ENCODE measurements around the gene GDPD5.
A peak's percentile ranks its signal among the peaks of the same experiment; 100 is the strongest.

Gene GDPD5

GRCh38 chr11:75534259-75535069 is 8.7 kb upstream of the GDPD5 start:
- peak; percentile 96 for DNase-seq

- DNase-seq: peak; percentile 62
Observed at GRCh38 chr11:75533896-75534258, 8.1 kb upstream of the GDPD5 start.

GRCh38 chr11:75532200-75533048 is 6.7 kb upstream of the GDPD5 start:
- peak; percentile 92 for DNase-seq

- DNase-seq: no peak
Observed at GRCh38 chr11:75531325-75531724, 5.6 kb upstream of the GDPD5 start.

- DNase-seq: no peak
Observed at GRCh38 chr11:75530577-75530976, 4.8 kb upstream of the GDPD5 start.

GRCh38 chr11:75527938-75528735 is 2.4 kb upstream of the GDPD5 start:
- no peak for DNase-seq

GRCh38 chr11:75527130-75527529 is 1.4 kb upstream of the GDPD5 start:
- no peak for DNase-seq

GRCh38 chr11:75526192-75526541 is 426 bp upstream of the GDPD5 start:
- DNase-seq: no peak

GRCh38 chr11:75524665-75525432 is 892 bp downstream of the GDPD5 start:
- DNase-seq: no peak

GRCh38 chr11:75523811-75524664 is 1.7 kb downstream of the GDPD5 start:
- DNase-seq: no peak

- DNase-seq: no peak
Observed at GRCh38 chr11:75523189-75523588, 2.6 kb downstream of the GDPD5 start.

- DNase-seq: no peak
Observed at GRCh38 chr11:75522286-75523044, 3.3 kb downstream of the GDPD5 start.

- no peak for DNase-seq
Observed at GRCh38 chr11:75520688-75521087, 5.1 kb downstream of the GDPD5 start.

- DNase-seq: no peak
Observed at GRCh38 chr11:75518771-75519653, 6.7 kb downstream of the GDPD5 start.

- no peak for DNase-seq
Observed at GRCh38 chr11:75518204-75518549, 7.6 kb downstream of the GDPD5 start.

- DNase-seq: peak; percentile 72
Observed at GRCh38 chr11:75516886-75517285, 8.9 kb downstream of the GDPD5 start.

GRCh38 chr11:75516140-75516539 is 9.6 kb downstream of the GDPD5 start:
- DNase-seq: no peak

- DNase-seq: no peak
Observed at GRCh38 chr11:75514596-75514995, 11.1 kb downstream of the GDPD5 start.

- DNase-seq: no peak
Observed at GRCh38 chr11:75513250-75513649, 12.5 kb downstream of the GDPD5 start.

- no peak for DNase-seq
Observed at GRCh38 chr11:75510723-75511019, 15.1 kb downstream of the GDPD5 start.

Measured in hematopoietic multipotent progenitor cell treated with erythropoietin and hydrocortisone succinate and interleukin-3 and kit ligand, for 4 days (in vitro differentiated cells).